Astrocyte of the spinal cord (primary cell): Measurements from ENCODE around the gene CYP21A2.
"Not testable (repeated sequence)": the region's sequence is repeated elsewhere in the genome, so short reads cannot be mapped to it uniquely, and the experiment has no call there.

Experiments used
- DNase-seq: peaks from one replicate; pipeline ENCODE4 v3.0.0; 2011; ENCODE audit warnings: low read depth, low spot score
- H3K4me3 ChIP-seq: 2 replicates; pipeline ENCODE4 v1.5.1; 2011; ENCODE audit warnings: low read depth, mild to moderate bottlenecking, low read length, moderate library complexity
- in situ Hi-C: cut with HindIII; loops from 2 replicates; pipeline ENCODE4 v1.10.0; 2017; ENCODE audit warnings: low sequenced_read_pairs
- TF ChIP-seq, protein P1 (sequence below): IDR thresholded peaks from 2 replicates; pipeline ENCODE4 v1.5.1; 2012; ENCODE audit warnings: low read depth, mild to moderate bottlenecking, low read length, inconsistent platforms

CYP21A2 gene

DNA sequence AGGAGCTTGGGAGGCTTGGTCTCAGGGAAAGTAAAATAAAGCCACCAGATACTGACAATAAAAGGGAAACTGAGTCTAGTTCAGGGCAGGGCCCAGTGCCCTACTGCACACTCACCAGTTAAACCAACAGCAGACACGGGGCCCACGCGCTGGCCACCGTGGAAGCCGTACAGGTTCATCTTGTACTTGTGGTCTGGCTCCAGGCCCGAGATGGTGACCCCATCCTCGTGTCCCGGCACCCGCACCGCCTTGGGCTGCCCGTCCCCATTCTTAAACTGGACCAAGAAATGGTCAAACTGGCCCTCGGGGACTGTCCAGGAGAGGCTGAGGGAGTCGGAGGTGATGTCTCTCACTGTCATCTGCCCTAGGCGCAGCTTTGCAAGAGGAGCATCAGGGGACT is 26.5 kb downstream of the CYP21A2 start:
- no peak for DNase-seq
- TF ChIP-seq, protein P1, sequence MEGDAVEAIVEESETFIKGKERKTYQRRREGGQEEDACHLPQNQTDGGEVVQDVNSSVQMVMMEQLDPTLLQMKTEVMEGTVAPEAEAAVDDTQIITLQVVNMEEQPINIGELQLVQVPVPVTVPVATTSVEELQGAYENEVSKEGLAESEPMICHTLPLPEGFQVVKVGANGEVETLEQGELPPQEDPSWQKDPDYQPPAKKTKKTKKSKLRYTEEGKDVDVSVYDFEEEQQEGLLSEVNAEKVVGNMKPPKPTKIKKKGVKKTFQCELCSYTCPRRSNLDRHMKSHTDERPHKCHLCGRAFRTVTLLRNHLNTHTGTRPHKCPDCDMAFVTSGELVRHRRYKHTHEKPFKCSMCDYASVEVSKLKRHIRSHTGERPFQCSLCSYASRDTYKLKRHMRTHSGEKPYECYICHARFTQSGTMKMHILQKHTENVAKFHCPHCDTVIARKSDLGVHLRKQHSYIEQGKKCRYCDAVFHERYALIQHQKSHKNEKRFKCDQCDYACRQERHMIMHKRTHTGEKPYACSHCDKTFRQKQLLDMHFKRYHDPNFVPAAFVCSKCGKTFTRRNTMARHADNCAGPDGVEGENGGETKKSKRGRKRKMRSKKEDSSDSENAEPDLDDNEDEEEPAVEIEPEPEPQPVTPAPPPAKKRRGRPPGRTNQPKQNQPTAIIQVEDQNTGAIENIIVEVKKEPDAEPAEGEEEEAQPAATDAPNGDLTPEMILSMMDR = no peak
- no peak overlapping the region for H3K4me3 ChIP-seq
- in situ Hi-C loops = no loop called here

DNA sequence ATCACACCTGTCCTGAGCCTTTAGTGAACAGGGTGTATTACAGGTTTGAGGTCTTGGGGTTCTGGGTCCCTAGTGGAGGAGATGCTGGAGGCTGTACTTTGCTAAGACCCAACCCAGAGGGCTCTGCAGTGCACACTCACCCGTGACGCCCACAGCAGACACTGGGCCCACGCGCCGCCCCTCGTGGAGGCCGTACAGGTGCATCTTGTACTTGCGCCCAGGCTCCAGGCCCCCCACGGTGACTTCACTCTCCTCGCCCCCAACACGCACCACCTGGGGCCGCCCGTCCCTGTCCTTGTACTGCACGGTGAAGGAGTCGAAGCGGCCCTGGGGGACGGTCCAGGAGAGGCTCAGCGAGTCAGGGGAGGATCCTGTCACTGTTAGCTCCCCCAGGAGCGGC is 29.3 kb downstream of the CYP21A2 start:
- DNase-seq, H3K4me3 ChIP-seq, in situ Hi-C loops: not testable (repeated sequence)

DNA sequence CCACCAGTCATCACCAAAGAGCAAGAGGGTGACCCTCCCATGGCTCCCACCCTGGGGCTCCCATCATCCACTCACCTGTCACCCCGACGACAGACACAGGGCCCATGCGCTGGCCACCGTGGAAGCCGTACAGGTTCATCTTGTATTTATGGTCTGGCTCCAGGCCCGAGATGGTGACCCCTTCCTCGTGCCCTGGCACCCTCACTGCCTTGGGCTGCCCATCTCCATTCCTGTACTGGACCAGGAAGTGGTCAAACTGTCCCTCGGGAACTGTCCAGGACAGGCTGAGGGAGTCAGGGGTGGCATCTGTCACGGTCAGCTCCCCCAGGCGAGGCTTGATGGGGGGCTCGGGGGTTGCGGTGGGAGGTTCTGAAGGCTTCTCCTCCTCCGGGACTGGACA is 30.1 kb downstream of the CYP21A2 start:
- in situ Hi-C loops, H3K4me3 ChIP-seq, DNase-seq: not testable (repeated sequence)

DNA sequence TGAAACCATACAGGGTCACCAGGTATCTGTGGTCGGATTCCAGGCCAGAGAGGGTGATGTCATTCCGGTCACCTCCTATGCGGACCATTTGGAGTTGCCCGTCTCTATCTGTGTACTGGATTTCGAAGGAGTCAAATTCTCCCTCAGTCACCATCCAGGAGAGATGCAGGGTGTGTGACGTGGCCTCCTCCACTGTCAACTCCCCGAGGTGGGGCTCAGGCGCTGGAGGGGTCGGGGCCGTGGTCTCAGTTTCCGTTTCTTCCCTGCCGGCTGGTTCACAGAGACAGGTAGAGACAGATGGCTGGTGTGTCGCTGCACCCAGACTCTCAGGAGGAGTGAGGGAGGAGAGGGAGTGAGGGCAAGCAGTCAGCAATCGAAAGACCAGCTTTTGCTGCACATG is 30.7 kb downstream of the CYP21A2 start:
- no peak for DNase-seq
- in situ Hi-C loops = no loop called here
- TF ChIP-seq, protein P1 = no peak
- no peak overlapping the region for H3K4me3 ChIP-seq

DNA sequence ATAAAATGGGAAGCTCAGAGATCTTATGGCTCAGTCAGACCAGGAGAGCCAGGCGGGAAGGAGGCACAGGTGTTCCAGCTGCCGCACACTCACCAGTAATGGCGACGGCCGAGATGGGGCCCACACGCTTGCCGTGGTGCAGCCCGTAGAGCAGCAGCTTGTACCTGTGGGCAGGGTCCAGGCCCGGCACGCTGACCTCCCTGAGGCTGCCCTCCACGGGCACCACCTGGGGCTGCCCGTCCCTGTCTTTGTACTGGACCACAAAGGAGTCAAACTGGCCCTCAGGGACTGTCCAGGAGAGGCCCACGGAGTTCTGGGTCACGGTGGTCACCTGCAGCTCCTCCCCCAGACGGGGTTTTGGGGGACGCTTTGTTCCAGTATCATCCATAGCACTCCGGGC is 31.2 kb downstream of the CYP21A2 start:
- TF ChIP-seq, protein P1 = no peak
- DNase-seq = no peak
- H3K4me3 ChIP-seq = no peak overlapping the region
- in situ Hi-C loops = no loop called here

DNA sequence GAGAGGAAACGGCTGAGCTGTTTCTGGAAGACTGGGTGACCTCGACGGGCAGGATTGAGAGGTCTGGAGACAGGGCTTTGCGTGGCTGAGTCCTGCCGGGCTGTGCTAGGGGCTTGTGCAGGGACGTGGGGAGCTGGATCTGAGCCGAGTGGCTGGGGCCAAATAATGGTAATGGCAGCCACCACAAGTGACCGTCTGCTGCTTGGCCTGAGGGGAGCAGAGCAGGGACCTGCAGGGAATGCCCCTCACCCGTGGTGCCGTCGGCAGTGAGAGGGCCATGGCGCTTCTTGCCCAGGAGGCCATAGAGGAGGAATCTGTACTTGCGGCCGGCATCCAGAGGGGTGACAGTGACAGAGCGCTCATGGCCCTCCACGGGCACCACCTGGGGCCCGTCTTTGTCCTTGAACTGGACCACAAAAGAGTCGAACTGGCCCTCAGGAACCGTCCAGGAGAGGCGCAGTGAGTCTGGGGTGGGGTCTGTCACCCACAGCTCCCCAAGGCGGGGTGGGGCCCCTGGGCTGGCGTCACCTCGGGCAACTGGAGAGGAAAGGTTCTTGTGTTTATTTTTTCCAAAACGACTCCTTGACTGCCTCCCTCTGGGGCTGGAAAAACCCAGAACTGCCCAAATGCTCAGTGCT is 31.8 kb downstream of the CYP21A2 start:
- no peak overlapping the region for H3K4me3 ChIP-seq
- TF ChIP-seq, protein P1 = no peak
- no peak for DNase-seq
- in situ Hi-C loops = no loop called here

DNA sequence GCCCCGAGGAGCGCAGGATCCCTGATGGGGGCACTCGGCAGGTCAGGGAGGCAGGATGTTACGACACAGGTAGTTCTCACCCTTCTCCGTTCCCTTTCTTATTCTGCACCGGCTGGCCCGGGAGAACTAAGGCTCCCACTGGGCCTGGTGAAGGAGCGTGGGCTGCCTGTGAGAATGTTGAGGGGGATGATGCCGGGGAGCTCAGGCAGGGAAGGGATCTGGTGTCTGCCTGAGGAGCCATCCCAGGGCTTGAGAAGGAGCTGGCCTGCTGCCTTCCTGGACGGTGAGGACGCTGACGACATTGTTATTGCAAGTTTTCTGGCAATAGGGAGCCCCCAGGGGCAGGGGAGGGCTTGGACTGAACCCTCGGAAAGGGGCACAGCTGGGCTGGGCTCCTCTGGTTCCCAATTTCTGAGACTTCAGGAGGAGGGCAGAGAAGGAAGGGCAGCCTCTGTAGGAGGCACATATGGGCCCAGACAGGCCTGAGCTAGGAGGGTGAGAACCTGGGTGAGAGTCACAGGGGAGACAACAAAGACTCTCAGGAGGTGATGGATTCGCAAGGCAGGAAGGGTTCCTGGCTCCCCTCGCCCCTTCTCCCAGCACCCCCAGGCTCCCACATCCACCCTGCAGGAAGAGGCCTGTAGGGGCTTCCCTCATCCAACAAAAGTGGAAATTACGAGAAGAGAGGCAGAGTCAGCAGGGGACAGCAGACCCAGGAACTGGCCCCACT is 32.8 kb downstream of the CYP21A2 start:
- no peak overlapping the region for H3K4me3 ChIP-seq
- DNase-seq = no peak
- in situ Hi-C loops = no loop called here
- TF ChIP-seq, protein P1 = no peak

DNA sequence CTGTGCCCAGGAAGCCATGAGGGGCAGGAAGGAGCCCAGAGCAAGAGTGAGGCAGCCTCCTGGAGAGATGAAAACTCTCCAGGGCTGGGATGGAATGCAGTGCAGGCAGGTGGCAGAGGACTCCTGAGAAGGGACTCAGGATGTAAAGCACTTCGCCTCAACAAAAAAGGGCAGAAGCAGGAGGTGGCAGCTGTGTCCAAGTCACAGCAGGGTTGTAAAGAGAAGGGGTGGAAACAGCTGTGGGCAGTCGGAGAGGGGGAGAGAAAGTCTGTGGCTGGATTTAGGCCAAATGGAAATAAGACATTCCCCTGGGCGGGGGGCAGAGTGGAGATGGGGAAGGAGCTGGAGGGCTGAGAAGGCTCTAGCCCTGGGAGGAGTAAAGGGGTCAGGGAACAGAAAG is 34.9 kb downstream of the CYP21A2 start:
- in situ Hi-C loops = no loop called here
- no peak overlapping the region for H3K4me3 ChIP-seq

More for the DNA sequence above, 34.9 kb downstream of the CYP21A2 start:
- TF ChIP-seq, protein P1 = no peak
- DNase-seq = no peak
